IPS-15b (cell line): Measurements from ENCODE around the gene MYH13.

ENCODE experiments used
- H3K27me3 ChIP-seq: one replicate; pipeline ENCODE4 v1.6.1; 2013; ENCODE audit warnings: low read length; ENCODE audit not compliant: control insufficient read depth, insufficient read depth
- H3K36me3 ChIP-seq: one replicate; pipeline ENCODE4 v1.6.1; 2013; ENCODE audit warnings: low read length; ENCODE audit not compliant: control insufficient read depth, insufficient read depth
- H3K4me1 ChIP-seq: one replicate; pipeline ENCODE4 v1.6.1; 2013; ENCODE audit warnings: mild to moderate bottlenecking, low read length; ENCODE audit not compliant: control insufficient read depth, insufficient read depth
- H3K4me3 ChIP-seq: one replicate; pipeline ENCODE4 v1.5.1; 2013; ENCODE audit warnings: low read depth, low read length
- H3K9ac ChIP-seq: one replicate; pipeline ENCODE4 v1.6.1; 2013; ENCODE audit warnings: low read depth, mild to moderate bottlenecking, low read length
- H3K9me3 ChIP-seq: one replicate; pipeline ENCODE4 v1.6.1; 2013; ENCODE audit warnings: mild to moderate bottlenecking, low read length; ENCODE audit not compliant: control insufficient read depth, insufficient read depth

Gene MYH13

GRCh38 chr17:10384175-10384574 is 11.4 kb upstream of the MYH13 start:
- H3K27me3 ChIP-seq = no peaks in the 10 kb centered on the region
- no peak overlapping the region for H3K4me3 ChIP-seq
- H3K4me1 ChIP-seq = no peaks in the 10 kb centered on the region
- H3K9me3 ChIP-seq = no peaks in the 10 kb centered on the region
- H3K36me3 ChIP-seq = no peaks in the 10 kb centered on the region
- no peak overlapping the region for H3K9ac ChIP-seq

GRCh38 chr17:10380631-10381408 is 8.0 kb upstream of the MYH13 start:
- no peaks in the 10 kb centered on the region for H3K9me3 ChIP-seq
- H3K9ac ChIP-seq = no peak overlapping the region
- no peaks in the 10 kb centered on the region for H3K36me3 ChIP-seq
- peaks cover 2% of the 10 kb centered on the region for H3K4me1 ChIP-seq
- H3K27me3 ChIP-seq = no peaks in the 10 kb centered on the region
- no peak overlapping the region for H3K4me3 ChIP-seq

GRCh38 chr17:10370016-10370608 is 2.7 kb downstream of the MYH13 start:
- Histone ChIP-seq H3K9ac (no peak overlapping the region), H3K4me1 (no peaks in the 10 kb centered on the region), H3K9me3 (no peaks in the 10 kb centered on the region), H3K27me3 (no peaks in the 10 kb centered on the region), H3K36me3 (no peaks in the 10 kb centered on the region), H3K4me3 (no peak overlapping the region)

GRCh38 chr17:10369239-10369638 is 3.6 kb downstream of the MYH13 start:
- no peaks in the 10 kb centered on the region for H3K4me1 ChIP-seq

DNA sequence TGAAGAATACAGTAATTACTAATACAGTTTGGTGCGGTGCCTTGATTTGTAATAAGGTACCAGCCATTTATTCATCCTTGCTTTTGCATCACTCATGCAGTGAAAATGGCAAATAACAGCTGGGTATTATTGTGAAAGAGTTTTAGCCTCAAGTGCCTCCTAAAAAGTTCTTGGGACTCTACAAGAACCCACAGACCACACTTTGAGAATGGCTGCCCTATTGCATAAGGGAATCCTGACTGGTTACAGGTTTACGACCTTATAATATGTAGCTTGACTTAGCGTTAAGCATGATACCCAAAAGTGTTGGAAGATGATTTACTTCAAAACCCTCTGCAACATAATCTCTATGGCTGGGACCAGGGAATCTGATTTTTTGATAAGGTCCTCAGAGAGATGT is 4.2 kb downstream of the MYH13 start:
- Histone ChIP-seq H3K36me3 (no peaks in the 10 kb centered on the region), H3K9ac (no peak overlapping the region), H3K9me3 (no peaks in the 10 kb centered on the region), H3K27me3 (no peaks in the 10 kb centered on the region), H3K4me3 (no peak overlapping the region), H3K4me1 (no peaks in the 10 kb centered on the region)

More at GRCh38 chr17:10369239-10369638, 3.6 kb downstream of the MYH13 start:
- no peaks in the 10 kb centered on the region for H3K36me3 ChIP-seq
- H3K27me3 ChIP-seq = no peaks in the 10 kb centered on the region
- H3K4me3 ChIP-seq = no peak overlapping the region
- H3K9ac ChIP-seq = no peak overlapping the region
- H3K9me3 ChIP-seq = no peaks in the 10 kb centered on the region

DNA sequence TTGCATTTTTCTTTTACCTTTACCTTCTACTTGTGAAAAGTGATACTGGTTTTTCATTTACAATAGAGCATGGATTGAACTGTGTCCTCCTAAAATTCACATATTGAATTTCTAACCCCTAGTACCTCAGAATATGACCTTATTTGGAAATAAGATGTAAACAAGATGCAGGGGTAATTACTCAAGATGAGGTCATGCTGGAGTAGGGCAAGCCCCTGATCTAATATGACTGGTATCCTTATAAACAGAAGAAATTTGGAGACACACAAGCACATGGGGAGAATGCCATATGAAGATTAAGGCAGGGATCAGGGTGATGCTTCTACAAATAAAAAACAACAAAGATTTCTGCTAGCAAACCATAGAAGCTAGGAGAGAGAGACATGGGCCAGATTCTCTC is 12.2 kb downstream of the MYH13 start:
- Histone ChIP-seq H3K36me3 (no peaks in the 10 kb centered on the region), H3K9me3 (no peaks in the 10 kb centered on the region), H3K9ac (no peak overlapping the region), H3K4me3 (no peak overlapping the region), H3K4me1 (no peaks in the 10 kb centered on the region), H3K27me3 (no peaks in the 10 kb centered on the region)

GRCh38 chr17:10357768-10358167 is 15.0 kb downstream of the MYH13 start:
- H3K4me3 ChIP-seq = no peak overlapping the region
- H3K27me3 ChIP-seq = no peaks in the 10 kb centered on the region
- H3K36me3 ChIP-seq = no peaks in the 10 kb centered on the region
- no peak overlapping the region for H3K9ac ChIP-seq
- no peaks in the 10 kb centered on the region for H3K9me3 ChIP-seq
- no peaks in the 10 kb centered on the region for H3K4me1 ChIP-seq

- no peaks in the 10 kb centered on the region for H3K27me3 ChIP-seq
- H3K4me3 ChIP-seq = no peak overlapping the region
- no peak overlapping the region for H3K9ac ChIP-seq
- H3K9me3 ChIP-seq = no peaks in the 10 kb centered on the region
- H3K36me3 ChIP-seq = no peaks in the 10 kb centered on the region
- H3K4me1 ChIP-seq = no peaks in the 10 kb centered on the region
Measured at GRCh38 chr17:10354651-10355050, 18.2 kb downstream of the MYH13 start.

DNA sequence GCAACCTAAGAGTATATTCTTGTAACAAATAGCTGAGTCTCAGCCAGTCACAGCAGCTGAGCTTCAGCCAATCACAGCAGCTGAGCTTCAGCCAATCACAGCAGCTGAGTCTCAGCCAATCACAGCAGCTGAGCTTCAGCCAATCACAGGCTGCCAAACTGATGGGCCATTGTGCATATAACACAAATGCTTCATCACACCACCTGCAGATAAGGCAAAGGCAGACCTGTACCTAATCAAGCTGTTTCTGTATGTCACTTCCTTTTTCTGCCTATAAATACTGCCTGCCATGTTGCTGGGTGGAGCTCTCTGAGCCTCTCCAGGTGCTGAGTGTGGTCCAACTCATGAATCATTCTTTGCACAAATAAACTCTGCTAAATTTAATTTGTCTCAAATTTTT is 19.9 kb downstream of the MYH13 start:
- Histone ChIP-seq H3K9ac (no peak overlapping the region), H3K4me3 (no peak overlapping the region), H3K36me3 (no peaks in the 10 kb centered on the region), H3K27me3 (no peaks in the 10 kb centered on the region), H3K9me3 (no peaks in the 10 kb centered on the region), H3K4me1 (no peaks in the 10 kb centered on the region)

DNA sequence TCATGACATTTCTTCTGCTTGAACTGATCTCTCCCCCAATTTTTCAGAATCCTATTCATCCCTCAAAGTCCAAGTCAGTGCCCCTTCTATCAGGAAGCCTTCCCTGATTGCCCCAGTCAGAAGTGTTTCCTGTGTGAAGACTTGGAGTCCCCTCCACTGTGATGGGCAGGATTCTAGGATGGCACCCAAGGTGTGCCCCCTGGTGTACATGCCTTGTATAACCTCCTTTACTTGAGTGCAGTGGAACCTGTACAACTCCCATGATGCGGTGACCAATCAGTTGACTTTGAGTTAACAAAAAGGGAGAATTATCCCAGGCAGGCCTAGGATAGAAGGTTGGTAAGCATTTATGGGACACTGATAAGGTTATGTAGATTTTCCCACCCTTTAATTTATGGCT is 23.4 kb downstream of the MYH13 start:
- no peaks in the 10 kb centered on the region for H3K9me3 ChIP-seq

GRCh38 chr17:10344816-10345215 is 28.0 kb downstream of the MYH13 start:
- Histone ChIP-seq H3K9ac (no peak overlapping the region), H3K36me3 (no peaks in the 10 kb centered on the region), H3K9me3 (no peaks in the 10 kb centered on the region), H3K27me3 (no peaks in the 10 kb centered on the region), H3K4me3 (no peak overlapping the region), H3K4me1 (no peaks in the 10 kb centered on the region)

More for the DNA sequence above, 23.4 kb downstream of the MYH13 start:
- Histone ChIP-seq H3K4me1 (no peaks in the 10 kb centered on the region), H3K4me3 (no peak overlapping the region), H3K36me3 (no peaks in the 10 kb centered on the region), H3K9ac (no peak overlapping the region), H3K27me3 (no peaks in the 10 kb centered on the region)

GRCh38 chr17:10339051-10339450 is 33.8 kb downstream of the MYH13 start:
- Histone ChIP-seq H3K4me3 (no peak overlapping the region), H3K27me3 (no peaks in the 10 kb centered on the region), H3K9ac (no peak overlapping the region), H3K9me3 (no peaks in the 10 kb centered on the region), H3K36me3 (no peaks in the 10 kb centered on the region), H3K4me1 (no peaks in the 10 kb centered on the region)
